GM12892 (cell line): Measurements from ENCODE around the gene OCA2.

Experiments
- POLR2A ChIP-seq: IDR thresholded peaks from 2 replicates; pipeline ENCODE4 v1.6.1; 2011; ENCODE audit warnings: low read depth, low read length, control low read depth
- POLR2AphosphoS5 ChIP-seq: IDR thresholded peaks from 2 replicates; pipeline ENCODE4 v1.6.1; 2011; ENCODE audit warnings: low read depth, low read length, control low read depth

- no peak for TF ChIP-seq POLR2A
- no peak for TF ChIP-seq POLR2AphosphoS5
Measured at GRCh38 chr15:28124841-28125240, 25.7 kb upstream of the OCA2 start.
